Measurements from ENCODE around the gene ZNF613.
"Not testable (repeated sequence)": the region's sequence is repeated elsewhere in the genome, so short reads cannot be mapped to it uniquely, and the experiment has no call there.

ZNF613 gene

GRCh38 chr19:51971624-51972023 is 44.4 kb downstream of the ZNF613 start:
- no peak for DNase-seq (ENCODE audit: low spot score)
- H3K4me3 ChIP-seq: peak overlapping the region; percentile 32
- H3K27ac ChIP-seq: no peak overlapping the region
- TF ChIP-seq CTCF (IDR thresholded peaks at IDR 0.05): no peak

GRCh38 chr19:51975787-51976186 is 48.5 kb downstream of the ZNF613 start:
- H3K4me3 ChIP-seq; H3K27ac ChIP-seq; DNase-seq (ENCODE audit: low spot score): not testable (repeated sequence)

GRCh38 chr19:51976852-51977251 is 49.6 kb downstream of the ZNF613 start:
- H3K4me3 ChIP-seq: no peak overlapping the region
- no peak for DNase-seq (ENCODE audit: low spot score)
- TF ChIP-seq CTCF (IDR thresholded peaks at IDR 0.05): no peak

GRCh38 chr19:51977346-51977745 is 50.1 kb downstream of the ZNF613 start:
- no peak for DNase-seq (ENCODE audit: low spot score)
- no peak overlapping the region for H3K27ac ChIP-seq
- no peak overlapping the region for H3K4me3 ChIP-seq
- no peak for TF ChIP-seq CTCF (IDR thresholded peaks at IDR 0.05)

More at GRCh38 chr19:51976852-51977251, 49.6 kb downstream of the ZNF613 start:
- H3K27ac ChIP-seq: no peak overlapping the region

- TF ChIP-seq CTCF (IDR thresholded peaks at IDR 0.05): no peak
- Histone ChIP-seq H3K4me3 (no peak overlapping the region), H3K27ac (no peak overlapping the region)
- DNase-seq (ENCODE audit: low spot score): no peak
These were observed 51.6 kb downstream of the ZNF613 start for GRCh38 chr19:51978882-51979281.

- no peak for TF ChIP-seq CTCF (IDR thresholded peaks at IDR 0.05)
- Histone ChIP-seq H3K27ac (no peak overlapping the region), H3K4me3 (no peak overlapping the region)
- DNase-seq (ENCODE audit: low spot score): no peak
These were observed 53.0 kb downstream of the ZNF613 start for GRCh38 chr19:51980116-51980736.

- H3K27ac ChIP-seq; DNase-seq (ENCODE audit: low spot score); H3K4me3 ChIP-seq: not testable (repeated sequence)
These were observed 53.7 kb downstream of the ZNF613 start for GRCh38 chr19:51980926-51981325.

- H3K4me3 ChIP-seq: no peak overlapping the region
- no peak overlapping the region for H3K27ac ChIP-seq
- TF ChIP-seq CTCF (IDR thresholded peaks at IDR 0.05): no peak
- no peak for DNase-seq (ENCODE audit: low spot score)
These were observed 56.1 kb downstream of the ZNF613 start for GRCh38 chr19:51983361-51983760.
